Measurements from ENCODE around the gene SUGCT.

DNA sequence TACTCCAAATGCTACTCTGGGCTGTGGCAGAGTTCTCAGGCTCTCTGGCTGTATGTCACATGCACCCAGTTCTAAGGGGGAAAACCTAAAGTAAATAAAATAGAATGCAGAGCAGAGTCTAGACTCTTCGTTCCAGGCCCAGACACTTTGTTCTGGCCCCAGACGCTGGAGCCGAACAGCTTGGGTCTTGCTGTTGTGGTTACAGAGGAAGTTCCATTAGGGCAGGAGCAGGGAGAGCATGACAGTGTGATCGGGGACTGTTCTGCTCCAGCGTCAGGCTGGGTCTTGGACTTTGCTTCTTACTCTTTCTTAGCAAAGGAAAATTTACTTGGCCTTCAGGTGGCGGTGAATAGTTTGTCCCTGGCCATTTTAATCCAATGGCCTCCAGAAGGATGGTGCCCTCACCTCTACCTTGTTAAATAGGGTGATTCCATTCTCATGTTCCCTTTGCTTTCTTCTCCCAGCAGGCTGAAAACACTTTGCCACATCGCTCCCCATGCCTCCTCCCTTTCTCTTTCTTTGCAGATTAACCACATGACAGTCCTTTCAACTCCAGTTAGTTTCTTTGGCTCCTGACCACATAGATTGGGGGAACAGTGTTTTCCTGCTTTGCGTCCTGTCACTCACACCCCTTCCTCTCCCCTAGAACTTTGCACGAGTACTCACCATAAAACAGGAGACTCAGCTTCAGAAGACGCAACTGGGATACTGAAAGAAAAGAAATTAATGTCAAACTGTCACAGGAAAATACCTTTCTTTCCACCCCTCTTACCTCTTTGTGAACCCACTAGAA is 730.8 kb downstream of the SUGCT start:
- no peak for TF ChIP-seq POLR2A (IDR thresholded peaks at IDR 0.05; ENCODE audit: extremely low read depth, insufficient read length)
- no peak for TF ChIP-seq CTCF (IDR thresholded peaks at IDR 0.05; ENCODE audit: low read depth, low read length)
- TF ChIP-seq MYC (IDR thresholded peaks at IDR 0.05; ENCODE audit: low read depth, low read length) = no peak
- no peak for TF ChIP-seq MAX (IDR thresholded peaks at IDR 0.05; ENCODE audit: low read depth, low read length)
